Testis (tissue), 3 donors: ENCODE measurements around the gene SLC39A7. TPM values are rescaled to one million over a fixed set of nuclear protein-coding genes. Genes with fewer than 3 reads are reported as not detected.

Source experiments
- DNase-seq: peaks from one replicate; pipeline ENCODE4 v3.0.0-alpha.2; 2019
- H3K27ac ChIP-seq, 2 donors: fragments of 200-600 bp; sonication (generic); one replicate each; pipeline ENCODE4 v1.5.1; 2019
- H3K27me3 ChIP-seq: fragments of 200-600 bp; sonication (generic); one replicate; pipeline ENCODE4 v1.5.1; 2019
- H3K36me3 ChIP-seq: fragments of 200-600 bp; sonication (generic); one replicate; pipeline ENCODE4 v1.5.1; 2017; ENCODE audit warnings: low read depth; ENCODE audit errors: missing control alignments
- H3K4me1 ChIP-seq: fragments of 200-600 bp; sonication (generic); one replicate; pipeline ENCODE4 v1.5.1; 2019
- H3K4me3 ChIP-seq, 2 donors: fragments of 200-600 bp; sonication (generic); one replicate each; pipeline ENCODE4 v1.5.1; 2017 to 2019
- H3K9me3 ChIP-seq: fragments of 200-600 bp; sonication (generic); one replicate; pipeline ENCODE4 v1.5.1; 2017
- POLR2A ChIP-seq: fragments of 450-650 bp; IDR thresholded peaks from one replicate; pipeline ENCODE4 v1.6.1; 2017; ENCODE audit warnings: antibody characterized with exemption, mild to moderate bottlenecking, moderate library complexity
- WGBS, 2 donors: methylation state at CpG; one replicate each; pipeline ENCODE4 v1.1.5; 2018; 5-methylcytosine and 5-hydroxymethylcytosine counted together
- intact Hi-C: fragments of 100-400 bp; cut with DNase I; formaldehyde crosslinking; loops from one replicate; pipeline ENCODE4 v1.15.1; 2023; ENCODE audit warnings: low total_unique reads
- polyA plus RNA-seq: library from polyadenylated mRNA; stranded (reverse); fragments of 350-450 nt; fragmentation: Illumina TruSeq; extraction: RNeasy Lipid Tissue Mini Kit (QIAGEN cat#74804); gene quantifications from one replicate; pipeline ENCODE4 v1.2.3, GENCODE V29; 2014; ENCODE audit warnings: low read depth, low replicate concordance; ENCODE audit not compliant: insufficient read depth
- total RNA-seq, 2 donors: library from RNA; depleted of rRNA; stranded (reverse); fragments of >200 nt; gene quantifications; one replicate each; pipeline ENCODE4 v1.2.3, GENCODE V29; 2016
- TF ChIP-seq, protein P1 (sequence below), 3 experiments: fragments of 450-650 bp in 2 of 3; fragments of 200-600 bp in 1 of 3; sonication (generic) in 1 of 3; IDR thresholded peaks; one replicate each; pipeline ENCODE4 v1.5.1; 2016 to 2019; ENCODE audit warnings: antibody characterized with exemption in 3 of 3, mild to moderate bottlenecking in 2 of 3, moderate library complexity in 1 of 3

SLC39A7 gene
- total and polyA plus RNA-seq, 3 donors from 2014 or later, result 79.1 to 87.7 (median 85.7) TPM

DNA sequence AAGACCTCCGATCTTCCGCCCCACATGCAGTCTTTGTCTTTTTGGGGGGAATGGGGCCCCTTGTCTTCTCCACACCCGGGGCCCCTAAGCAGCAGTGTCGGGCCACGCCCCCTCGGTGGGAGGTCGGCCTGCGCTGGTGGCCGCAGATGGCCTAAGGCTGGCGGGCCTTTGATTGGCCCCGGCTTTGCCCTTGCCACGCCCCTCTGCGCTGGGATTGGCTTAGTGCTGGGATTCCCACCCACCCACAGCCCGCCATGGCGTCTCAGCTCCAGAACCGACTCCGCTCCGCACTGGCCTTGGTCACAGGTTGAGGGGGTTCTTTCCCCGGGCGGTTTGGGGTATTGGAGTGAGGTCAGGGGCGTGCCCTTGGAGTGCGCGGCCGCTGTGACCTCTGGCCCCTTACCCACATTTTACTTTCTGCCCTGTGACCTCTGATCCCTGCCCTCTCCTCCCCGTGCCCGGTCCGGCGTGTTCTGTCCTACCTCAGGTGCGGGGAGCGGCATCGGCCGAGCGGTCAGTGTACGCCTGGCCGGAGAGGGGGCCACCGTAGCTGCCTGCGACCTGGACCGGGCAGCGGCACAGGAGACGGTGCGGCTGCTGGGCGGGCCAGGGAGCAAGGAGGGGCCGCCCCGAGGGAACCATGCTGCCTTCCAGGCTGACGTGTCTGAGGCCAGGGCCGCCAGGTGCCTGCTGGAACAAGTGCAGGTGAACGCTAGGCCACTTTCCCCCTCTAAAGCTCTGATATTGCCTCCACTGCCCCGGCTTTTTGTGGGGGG, 3.9 kb downstream of the SLC39A7 start, which contains the start of gene HSD17B8:
TSS of gene HSD17B8 (plus strand) at position 241 of the 776 bp plus-strand sequence. CDS start at position 255, 14 bp downstream.
- no peaks in the 10 kb centered on the region for H3K9me3 ChIP-seq
- TF ChIP-seq, protein P1, sequence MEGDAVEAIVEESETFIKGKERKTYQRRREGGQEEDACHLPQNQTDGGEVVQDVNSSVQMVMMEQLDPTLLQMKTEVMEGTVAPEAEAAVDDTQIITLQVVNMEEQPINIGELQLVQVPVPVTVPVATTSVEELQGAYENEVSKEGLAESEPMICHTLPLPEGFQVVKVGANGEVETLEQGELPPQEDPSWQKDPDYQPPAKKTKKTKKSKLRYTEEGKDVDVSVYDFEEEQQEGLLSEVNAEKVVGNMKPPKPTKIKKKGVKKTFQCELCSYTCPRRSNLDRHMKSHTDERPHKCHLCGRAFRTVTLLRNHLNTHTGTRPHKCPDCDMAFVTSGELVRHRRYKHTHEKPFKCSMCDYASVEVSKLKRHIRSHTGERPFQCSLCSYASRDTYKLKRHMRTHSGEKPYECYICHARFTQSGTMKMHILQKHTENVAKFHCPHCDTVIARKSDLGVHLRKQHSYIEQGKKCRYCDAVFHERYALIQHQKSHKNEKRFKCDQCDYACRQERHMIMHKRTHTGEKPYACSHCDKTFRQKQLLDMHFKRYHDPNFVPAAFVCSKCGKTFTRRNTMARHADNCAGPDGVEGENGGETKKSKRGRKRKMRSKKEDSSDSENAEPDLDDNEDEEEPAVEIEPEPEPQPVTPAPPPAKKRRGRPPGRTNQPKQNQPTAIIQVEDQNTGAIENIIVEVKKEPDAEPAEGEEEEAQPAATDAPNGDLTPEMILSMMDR (IDR thresholded peaks at IDR 0.05), result no peak
- TF ChIP-seq POLR2A, result no peak
- peak within 1 kb of the TSS; percentile 58 to 79 for H3K4me3 ChIP-seq
- H3K27ac ChIP-seq, result peak within 1 kb of the TSS; percentile 66 to 68
- 1 to 2% methylated on average over 7 to 44 of the region's 48 CpGs for WGBS, 2 donors
- no peaks in the 10 kb centered on the region for H3K27me3 ChIP-seq
- H3K4me1 ChIP-seq, result peaks cover 39% of the 10 kb centered on the region
- intact Hi-C loops, result loop anchor here (10.0 kb wide), 1 partner anchor 110 kb away; the partner anchor contains the start of genes TAPBP and ZBTB22
- H3K36me3 ChIP-seq, result no peaks in the 10 kb centered on the region
- peak; percentile 98 for DNase-seq

GRCh38 chr6:33205191-33206026, 4.7 kb downstream of the SLC39A7 start:
- H3K27me3 ChIP-seq, result no peaks in the 10 kb centered on the region
- peaks cover 39% of the 10 kb centered on the region for H3K4me1 ChIP-seq
- H3K36me3 ChIP-seq, result no peaks in the 10 kb centered on the region
- no peak for DNase-seq
- peak overlapping the region; percentile 58 to 79 for H3K4me3 ChIP-seq
- H3K27ac ChIP-seq, result peak overlapping the region; percentile 66 to 68
- intact Hi-C loops, result loop anchor here (10.0 kb wide), 1 partner anchor 109 kb away; the partner anchor contains the start of genes TAPBP and ZBTB22
- no peaks in the 10 kb centered on the region for H3K9me3 ChIP-seq
- 52 to 58% methylated on average over 17 of the region's 17 CpGs for WGBS, 2 donors
- TF ChIP-seq POLR2A, result no peak
- TF ChIP-seq, protein P1 (IDR thresholded peaks at IDR 0.05), result no peak

- intact Hi-C loops, result loop anchor here (10.0 kb wide), 1 partner anchor 109 kb away; the partner anchor contains the start of genes TAPBP and ZBTB22
- H3K27ac ChIP-seq, result no peak overlapping the region
- H3K9me3 ChIP-seq, result no peaks in the 10 kb centered on the region
- H3K27me3 ChIP-seq, result no peaks in the 10 kb centered on the region
- no peak overlapping the region for H3K4me3 ChIP-seq
- peaks cover 37% of the 10 kb centered on the region for H3K4me1 ChIP-seq
- no peak for TF ChIP-seq POLR2A
- TF ChIP-seq, protein P1 (IDR thresholded peaks at IDR 0.05), result no peak
- no peak for DNase-seq
- H3K36me3 ChIP-seq, result no peaks in the 10 kb centered on the region
- WGBS, 2 donors, result 83 to 85% methylated on average over 3 of the region's 3 CpGs
Measured at GRCh38 chr6:33206027-33206863, 5.6 kb downstream of the SLC39A7 start.

- intact Hi-C loops, result loop anchor here (10.0 kb wide), 1 partner anchor 108 kb away; the partner anchor contains the start of genes TAPBP and ZBTB22
- no peak for DNase-seq
Measured at GRCh38 chr6:33206864-33207551, 6.3 kb downstream of the SLC39A7 start.

More at GRCh38 chr6:33206864-33207551, 6.3 kb downstream of the SLC39A7 start:
- H3K27me3 ChIP-seq, result no peaks in the 10 kb centered on the region
- no peak for TF ChIP-seq POLR2A
- TF ChIP-seq, protein P1 (IDR thresholded peaks at IDR 0.05), result no peak
- peaks cover 30% of the 10 kb centered on the region for H3K4me1 ChIP-seq
- H3K36me3 ChIP-seq, result no peaks in the 10 kb centered on the region
- WGBS, 2 donors, result 12 to 21% methylated on average over 16 to 20 of the region's 20 CpGs
- H3K4me3 ChIP-seq, result peak overlapping the region in 1 of 2 donors; percentile 98
- no peaks in the 10 kb centered on the region for H3K9me3 ChIP-seq
- H3K27ac ChIP-seq, result peak overlapping the region; percentile 97 to 98
